SKM-1 treated with dmso at 0.1 percent for 144 hours (cell line): ENCODE measurements around the gene MAML3.

Experiments
- DNase-seq: peaks from one replicate; lab custom pipeline; 2025; ENCODE audit not compliant: unreplicated experiment; lab: John Stamatoyannopoulos, UW

The MAML3 gene

GRCh38 chr4:139672215-139672614 lies 481.8 kb downstream of the MAML3 start:
- DNase-seq = no peak

- no peak for DNase-seq
Measured at GRCh38 chr4:139670775-139671174, 483.2 kb downstream of the MAML3 start.

- no peak for DNase-seq
Measured at GRCh38 chr4:139669890-139670289, 484.1 kb downstream of the MAML3 start.

- no peak for DNase-seq
Measured at GRCh38 chr4:139669335-139669734, 484.6 kb downstream of the MAML3 start.

GRCh38 chr4:139668658-139669201 lies 485.3 kb downstream of the MAML3 start:
- no peak for DNase-seq

GRCh38 chr4:139668036-139668435 lies 485.9 kb downstream of the MAML3 start:
- no peak for DNase-seq
